Measurements from ENCODE around the gene SPECC1. TPM values are rescaled to one million over a fixed set of nuclear protein-coding genes. Genes with fewer than 3 reads are reported as not detected.

SPECC1 gene
- polyA plus RNA-seq, 1 experiment: 13.0 TPM

GRCh38 chr17:20216853-20217252 is 207.7 kb downstream of the SPECC1 start:
- TF ChIP-seq CTCF (IDR thresholded peaks at IDR 0.05; ENCODE audit: insufficient read depth, low read depth, low read length): no peak
- no peaks in the 10 kb centered on the region for H3K27me3 ChIP-seq (ENCODE audit: control insufficient read depth, insufficient read depth, low read length)
- ChIA-PET POLR2A (no interaction called here), CTCF (interaction anchor here (0.9 to 1.7 kb wide), 3 partner anchors 11 to 28 kb away, joined by 3 to 6 read pairs (median 3); no protein-coding TSS in a partner anchor)
- no peaks in the 10 kb centered on the region for H3K36me3 ChIP-seq (ENCODE audit: control insufficient read depth, insufficient read depth, low read length)
- no peak overlapping the region for H3K4me3 ChIP-seq (ENCODE audit: low read depth, low read length)
- DNase-seq (ENCODE audit: low read depth): no peak

- Histone ChIP-seq H3K27me3 (ENCODE audit: control insufficient read depth, insufficient read depth, low read length) (no peaks in the 10 kb centered on the region), H3K4me3 (ENCODE audit: low read depth, low read length) (no peak overlapping the region), H3K36me3 (ENCODE audit: control insufficient read depth, insufficient read depth, low read length) (no peaks in the 10 kb centered on the region)
- no peak for TF ChIP-seq CTCF (IDR thresholded peaks at IDR 0.05; ENCODE audit: insufficient read depth, low read depth, low read length)
- CTCF ChIA-PET: interaction anchor here (1.3 kb wide), 1 partner anchor 10 kb away, joined by 4 read pairs; no protein-coding TSS in a partner anchor
- POLR2A ChIA-PET: no interaction called here
- DNase-seq (ENCODE audit: low read depth): no peak
Observed at GRCh38 chr17:20217677-20218076, 208.5 kb downstream of the SPECC1 start.

GRCh38 chr17:20218272-20218671 is 209.1 kb downstream of the SPECC1 start:
- Histone ChIP-seq H3K4me3 (ENCODE audit: low read depth, low read length) (no peak overlapping the region), H3K27me3 (ENCODE audit: control insufficient read depth, insufficient read depth, low read length) (no peaks in the 10 kb centered on the region), H3K36me3 (ENCODE audit: control insufficient read depth, insufficient read depth, low read length) (no peaks in the 10 kb centered on the region)
- ChIA-PET POLR2A (no interaction called here), CTCF (interaction anchor here (1.3 kb wide), 1 partner anchor 9 kb away, joined by 4 read pairs; no protein-coding TSS in a partner anchor)
- DNase-seq (ENCODE audit: low read depth): no peak
- TF ChIP-seq CTCF (IDR thresholded peaks at IDR 0.05; ENCODE audit: insufficient read depth, low read depth, low read length): no peak

- H3K4me3 ChIP-seq (ENCODE audit: low read depth, low read length): no peak overlapping the region
- DNase-seq (ENCODE audit: low read depth): no peak
- no peaks in the 10 kb centered on the region for H3K36me3 ChIP-seq (ENCODE audit: control insufficient read depth, insufficient read depth, low read length)
- ChIA-PET CTCF (interaction anchor here (1.1 to 6.2 kb wide), 6 partner anchors 10 to 231 kb away, joined by 3 to 113 read pairs (median 6); no protein-coding TSS in a partner anchor), POLR2A (no interaction called here)
- no peak for TF ChIP-seq CTCF (IDR thresholded peaks at IDR 0.05; ENCODE audit: insufficient read depth, low read depth, low read length)
- H3K27me3 ChIP-seq (ENCODE audit: control insufficient read depth, insufficient read depth, low read length): no peaks in the 10 kb centered on the region
Observed at GRCh38 chr17:20223808-20224328, 214.7 kb downstream of the SPECC1 start.

GRCh38 chr17:20224379-20224778 is 215.2 kb downstream of the SPECC1 start:
- POLR2A ChIA-PET: no interaction called here
- CTCF ChIA-PET: interaction anchor here (0.9 to 6.2 kb wide), 8 partner anchors 9 to 232 kb away, joined by 3 to 113 read pairs (median 6); no protein-coding TSS in a partner anchor
- no peak for TF ChIP-seq CTCF (IDR thresholded peaks at IDR 0.05; ENCODE audit: insufficient read depth, low read depth, low read length)

More at GRCh38 chr17:20224379-20224778, 215.2 kb downstream of the SPECC1 start:
- Histone ChIP-seq H3K4me3 (ENCODE audit: low read depth, low read length) (no peak overlapping the region), H3K36me3 (ENCODE audit: control insufficient read depth, insufficient read depth, low read length) (no peaks in the 10 kb centered on the region), H3K27me3 (ENCODE audit: control insufficient read depth, insufficient read depth, low read length) (no peaks in the 10 kb centered on the region)
- no peak for DNase-seq (ENCODE audit: low read depth)
